Endothelial cell of umbilical vein (primary cell): ENCODE data around the gene ADORA2B. TPM values are rescaled to one million over a fixed set of nuclear protein-coding genes. Genes with fewer than 3 reads are reported as not detected.

ENCODE experiments used
- BruUV-seq: library from RNA; stranded (reverse); fragments of 400-500 nt; replicated peaks from 2 replicates; lab custom pipeline; 2021; lab: Mats Ljungman, UMichigan
- CTCF ChIA-PET: fragments of 300-600, 350-600 bp; sonication (Branson Sonifier 250); formaldehyde crosslinking; loops from one replicate; lab custom pipeline; 2021; ENCODE audit warnings: antibody characterized with exemption, inconsistent platforms; lab: Charles Lee
- POLR2A ChIA-PET: fragments of 300-600, 350-600 bp; sonication (Branson Sonifier 250); formaldehyde crosslinking; loops from one replicate; lab custom pipeline; 2021; ENCODE audit warnings: antibody characterized with exemption, inconsistent platforms; lab: Charles Lee
- DNase-seq: peaks from one replicate; pipeline ENCODE4 v3.0.0-alpha.2; 2011; ENCODE audit warnings: low read depth, low spot score
- FAIRE-seq: peaks from 2 replicates; lab custom pipeline; 2011; peaks lifted over from hg19 to GRCh38; lab: Jason Lieb, UNC
- H2AFZ ChIP-seq: 2 replicates; pipeline ENCODE4 v1.6.0; 2012; ENCODE audit warnings: low read depth, low read length, control low read depth, inconsistent platforms
- H3K27ac ChIP-seq: 2 replicates; pipeline ENCODE4 v1.5.1; 2011; ENCODE audit warnings: low read depth, mild to moderate bottlenecking, control low read depth, low read length, moderate library complexity; ENCODE audit not compliant: insufficient read depth
- H3K27me3 ChIP-seq, 2 experiments: 2 replicates each; pipeline versions ENCODE4 v1.6.0 to v1.6.1; 2011; ENCODE audit warnings: low read length in 2 of 2, mixed read lengths in 1 of 2; ENCODE audit not compliant: control insufficient read depth in 2 of 2, insufficient read depth in 2 of 2
- H3K36me3 ChIP-seq, 2 experiments: 2 replicates in 1 of 2; 3 replicates in 1 of 2; pipeline ENCODE4 v1.5.1; 2011; ENCODE audit warnings: low read length in 2 of 2, mild to moderate bottlenecking in 1 of 2, moderate library complexity in 1 of 2; ENCODE audit not compliant: control insufficient read depth in 2 of 2, insufficient read depth in 2 of 2; ENCODE audit errors: extremely low read depth in 1 of 2
- H3K4me1 ChIP-seq: 3 replicates; pipeline ENCODE4 v1.5.1; 2011; ENCODE audit warnings: mild to moderate bottlenecking, low read length; ENCODE audit not compliant: control insufficient read depth, insufficient read depth; ENCODE audit errors: extremely low read depth
- H3K4me2 ChIP-seq: 2 replicates; pipeline ENCODE4 v1.6.1; 2011; ENCODE audit warnings: low read length, control low read depth, mixed read lengths; ENCODE audit not compliant: insufficient read depth
- H3K4me3 ChIP-seq, 3 experiments: fragments of 200-600 bp in 1 of 3; sonication (generic), shearing (Covaris generic) in 1 of 3; replicated peaks in 1 of 3; 2 replicates each; pipeline ENCODE4 v1.5.1; 2011 to 2016; ENCODE audit warnings: control low read depth in 3 of 3, low read length in 3 of 3, mild to moderate bottlenecking in 2 of 3, inconsistent platforms in 1 of 3, low read depth in 1 of 3, moderate library complexity in 1 of 3; ENCODE audit not compliant: insufficient read depth in 1 of 3
- H3K79me2 ChIP-seq: 2 replicates; pipeline ENCODE4 v1.6.0; 2012; ENCODE audit warnings: low read length, inconsistent platforms; ENCODE audit not compliant: control insufficient read depth, insufficient read depth
- H3K9ac ChIP-seq: replicated peaks from 2 replicates; pipeline ENCODE3; 2011; ENCODE audit warnings: low read length, control low read depth; ENCODE audit not compliant: insufficient read depth; ENCODE audit errors: extremely low read depth
- H3K9me1 ChIP-seq: replicated peaks from 3 replicates; pipeline ENCODE4 v1.6.0; 2011; ENCODE audit warnings: mild to moderate bottlenecking, low read length; ENCODE audit not compliant: control insufficient read depth, insufficient read depth; ENCODE audit errors: extremely low read depth
- H3K9me3 ChIP-seq: replicated peaks from 2 replicates; pipeline ENCODE4 v1.5.1; 2012; ENCODE audit warnings: low read length, inconsistent platforms; ENCODE audit not compliant: control insufficient read depth, insufficient read depth
- H4K20me1 ChIP-seq: replicated peaks from 2 replicates; pipeline ENCODE3; 2011; ENCODE audit warnings: mild to moderate bottlenecking, low read length; ENCODE audit not compliant: control insufficient read depth, insufficient read depth; ENCODE audit errors: extremely low read depth
- CTCF ChIP-seq, 2 donors: IDR thresholded peaks; 1 replicate in 1 of 2; 2 replicates in 1 of 2; pipeline ENCODE4 v1.5.1; 2011; ENCODE audit warnings: low read length in 2 of 2, mild to moderate bottlenecking in 2 of 2, moderate library complexity in 2 of 2, control low read depth in 1 of 2, inconsistent platforms in 1 of 2, low read depth in 1 of 2; ENCODE audit not compliant: insufficient read depth in 1 of 2; ENCODE audit errors: extremely low read depth in 1 of 2
- EZH2 ChIP-seq: IDR thresholded peaks from 2 replicates; pipeline ENCODE4 v1.6.1; 2012; ENCODE audit warnings: borderline replicate concordance, low read depth, mild to moderate bottlenecking, moderate library complexity, low read length, inconsistent platforms; ENCODE audit not compliant: severe bottlenecking
- FOS ChIP-seq: IDR thresholded peaks from 2 replicates; pipeline ENCODE4 v1.6.1; 2011; ENCODE audit warnings: mild to moderate bottlenecking, low read length, moderate library complexity, borderline replicate concordance; ENCODE audit not compliant: insufficient read depth
- GATA2 ChIP-seq: IDR thresholded peaks from 2 replicates; pipeline ENCODE4 v1.7.0; 2011; ENCODE audit warnings: low read depth, mild to moderate bottlenecking, moderate library complexity, mixed read lengths, low read length; ENCODE audit not compliant: insufficient read length, insufficient read depth
- JUN ChIP-seq: IDR thresholded peaks from 2 replicates; pipeline ENCODE4 v1.6.1; 2011; ENCODE audit warnings: borderline replicate concordance, low read depth; ENCODE audit not compliant: insufficient read length, insufficient read depth
- MAX ChIP-seq: IDR thresholded peaks from 2 replicates; pipeline ENCODE4 v1.6.1; 2011; ENCODE audit not compliant: insufficient read depth, insufficient read length
- MYC ChIP-seq: IDR thresholded peaks from one replicate; pipeline ENCODE4 v1.6.1; 2011; ENCODE audit warnings: mild to moderate bottlenecking, low read depth, low read length
- POLR2A ChIP-seq: IDR thresholded peaks from 2 replicates; pipeline ENCODE4 v1.6.1; 2012; ENCODE audit warnings: low read depth, mild to moderate bottlenecking, control low read depth, low read length
- POLR2AphosphoS5 ChIP-seq: IDR thresholded peaks from 2 replicates; pipeline ENCODE4 v1.6.1; 2012; ENCODE audit warnings: low read depth, mild to moderate bottlenecking, control low read depth, low read length, moderate library complexity; ENCODE audit not compliant: insufficient read depth
- dilution Hi-C: fragments of 300-500 bp; cut with MboI; formaldehyde crosslinking; loops from one replicate; pipeline ENCODE4 v1.15.0; 2019; ENCODE audit warnings: low sequenced_read_pairs; ENCODE audit not compliant: extremely low pct_ligation_motif_present
- intact Hi-C: fragments of 100-400 bp; cut with micrococcal nuclease; formaldehyde crosslinking; loops from one replicate; pipeline ENCODE4 v1.10.0; 2022
- polyA plus RNA-seq, 4 experiments: library from polyadenylated mRNA; depleted of rRNA in 3 of 4; stranded (reverse) in 3 of 4; unstranded in 1 of 4; fragments of >200 nt; gene quantifications; 2 replicates each; pipeline versions ENCODE4 v1.2.1 to v1.2.3, GENCODE V29; 2011 to 2012; ENCODE audit warnings: missing spikeins in 1 of 4
- total RNA-seq: library from RNA; stranded (reverse); gene quantifications from 2 replicates; pipeline ENCODE4 v1.2.3, GENCODE V29; 2021

Gene ADORA2B
- total and polyA plus RNA-seq, 2 donors (not counting 3 experiments of a cell fraction or from before 2014, with no cell fraction given), result 8.8 to 9.8 TPM

- peak overlapping the region; percentile 24 for H3K27ac ChIP-seq
- peaks cover 16% of the 10 kb centered on the region for H3K79me2 ChIP-seq
- intact Hi-C loops, result loop anchor here (5.0 kb wide), 1 partner anchor 90 kb away; no protein-coding TSS in a partner anchor
- DNase-seq (peak; percentile 50), FAIRE-seq (peak; percentile 94)
- no peaks in the 10 kb centered on the region for H4K20me1 ChIP-seq
- no peak overlapping the region for H3K9ac ChIP-seq
- ChIA-PET POLR2A (no interaction called here), CTCF (interaction anchor here (5.7 kb wide), 1 partner anchor 54 kb away, joined by 133 read pairs; the partner anchor contains the start of genes TTC19 and ZSWIM7)
- peak overlapping the region; percentile 45 for H2AFZ ChIP-seq
- H3K27me3 ChIP-seq, result no peaks in the 10 kb centered on the region
- no peaks in the 10 kb centered on the region for H3K9me3 ChIP-seq
- no TSS peak for BruUV-seq
- H3K4me1 ChIP-seq, result peaks cover 26% of the 10 kb centered on the region
- H3K36me3 ChIP-seq, result no peaks in the 10 kb centered on the region
- H3K9me1 ChIP-seq, result no peaks in the 10 kb centered on the region
- no peak overlapping the region for H3K4me3 ChIP-seq
- dilution Hi-C loops, result no loop called here
- no peak overlapping the region for H3K4me2 ChIP-seq
- TF ChIP-seq POLR2A, result no peak
- peak; percentile 50 for TF ChIP-seq FOS
- peak; percentile 24 for TF ChIP-seq POLR2AphosphoS5
These were observed 2.6 kb upstream of the ADORA2B start for GRCh38 chr17:15942207-15942833.

- no TSS peak for BruUV-seq
- Histone ChIP-seq H3K4me2 (peak overlapping the region; percentile 92), H3K27me3 (no peaks in the 10 kb centered on the region), H3K27ac (no peak overlapping the region), H3K79me2 (peaks cover 29% of the 10 kb centered on the region), H4K20me1 (no peaks in the 10 kb centered on the region), H2AFZ (peak overlapping the region; percentile 99), H3K9ac (no peak overlapping the region), H3K9me1 (no peaks in the 10 kb centered on the region), H3K4me3 (peak overlapping the region in 1 of 3 experiments; percentile 56), H3K4me1 (peaks cover 26% of the 10 kb centered on the region), H3K9me3 (no peaks in the 10 kb centered on the region), H3K36me3 (no peaks in the 10 kb centered on the region)
- intact Hi-C loops (loop anchor here (2.0 to 5.0 kb wide), 5 partner anchors 15 to 683 kb away; no protein-coding TSS in a partner anchor), dilution Hi-C loops (no loop called here)
- ChIA-PET CTCF (interaction anchor here (0.8 to 5.7 kb wide), 15 partner anchors 10 to 115 kb away, joined by 3 to 133 read pairs (median 9); partner anchors contain the start of genes TTC19 and ZSWIM7), POLR2A (interaction anchor here (2.1 kb wide), 1 partner anchor 55 kb away, joined by 7 read pairs; the partner anchor contains the start of genes TTC19 and ZSWIM7)
- no peak for DNase-seq
- TF ChIP-seq JUN (no peak), FOS (no peak), EZH2 (no peak), GATA2 (no peak), CTCF (IDR thresholded peaks at IDR 0.05; ENCODE audit: extremely low read depth in 1 of 2, insufficient read depth in 1 of 2, low read depth in 1 of 2, low read length in 2 of 2) (no peak), POLR2A (no peak), POLR2AphosphoS5 (no peak), MAX (no peak), MYC (no peak)
- FAIRE-seq, result no peak
These were observed 765 bp upstream of the ADORA2B start for GRCh38 chr17:15943971-15944758.
